GM13977 (cell line): ENCODE data around the gene ROR1.
"Not testable (repeated sequence)": the region's sequence is repeated elsewhere in the genome, so short reads cannot be mapped to it uniquely, and the experiment has no call there.

Source experiments
- DNase-seq: peaks from one replicate; pipeline ENCODE4 v3.0.0; 2012; ENCODE audit warnings: low spot score
- in situ Hi-C: fragments of 300-500 bp; cut with MboI; formaldehyde crosslinking; loops from one replicate; pipeline ENCODE4 v1.12.0; 2022; ENCODE audit warnings: low sequenced_read_pairs, low pct_unique_long_range_greater_than_20kb, mixed read lengths, inconsistent platforms; ENCODE audit not compliant: unreplicated experiment
- TF ChIP-seq, protein P1 (sequence below): IDR thresholded peaks from 2 replicates; pipeline ENCODE4 v1.5.1; 2012; ENCODE audit warnings: mild to moderate bottlenecking, control low read depth; ENCODE audit not compliant: insufficient read depth; ENCODE audit errors: extremely low read depth, missing control alignments

Gene ROR1

DNA sequence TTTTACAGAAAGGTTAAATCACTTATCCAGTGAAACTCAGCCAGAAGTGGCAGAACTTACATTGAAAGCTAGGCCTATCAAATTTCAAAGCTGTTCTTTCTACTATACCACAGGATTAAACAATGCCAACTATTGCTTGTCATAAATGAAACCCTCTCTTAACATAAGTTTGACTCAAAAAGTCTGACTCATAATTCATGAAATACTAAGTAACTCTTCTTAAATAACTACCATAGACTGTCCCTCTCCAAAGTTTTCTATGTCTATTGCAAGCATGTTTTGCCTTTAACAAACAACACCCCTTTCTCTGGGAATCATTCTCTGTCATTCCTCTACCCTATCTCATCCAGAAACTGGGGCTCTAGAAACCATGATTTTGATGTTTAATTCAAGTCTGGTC is 320.1 kb downstream of the ROR1 start:
- DNase-seq: no peak
- TF ChIP-seq, protein P1, sequence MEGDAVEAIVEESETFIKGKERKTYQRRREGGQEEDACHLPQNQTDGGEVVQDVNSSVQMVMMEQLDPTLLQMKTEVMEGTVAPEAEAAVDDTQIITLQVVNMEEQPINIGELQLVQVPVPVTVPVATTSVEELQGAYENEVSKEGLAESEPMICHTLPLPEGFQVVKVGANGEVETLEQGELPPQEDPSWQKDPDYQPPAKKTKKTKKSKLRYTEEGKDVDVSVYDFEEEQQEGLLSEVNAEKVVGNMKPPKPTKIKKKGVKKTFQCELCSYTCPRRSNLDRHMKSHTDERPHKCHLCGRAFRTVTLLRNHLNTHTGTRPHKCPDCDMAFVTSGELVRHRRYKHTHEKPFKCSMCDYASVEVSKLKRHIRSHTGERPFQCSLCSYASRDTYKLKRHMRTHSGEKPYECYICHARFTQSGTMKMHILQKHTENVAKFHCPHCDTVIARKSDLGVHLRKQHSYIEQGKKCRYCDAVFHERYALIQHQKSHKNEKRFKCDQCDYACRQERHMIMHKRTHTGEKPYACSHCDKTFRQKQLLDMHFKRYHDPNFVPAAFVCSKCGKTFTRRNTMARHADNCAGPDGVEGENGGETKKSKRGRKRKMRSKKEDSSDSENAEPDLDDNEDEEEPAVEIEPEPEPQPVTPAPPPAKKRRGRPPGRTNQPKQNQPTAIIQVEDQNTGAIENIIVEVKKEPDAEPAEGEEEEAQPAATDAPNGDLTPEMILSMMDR: no peak
- in situ Hi-C loops: no loop called here

GRCh38 chr1:64095832-64096231 is 322.0 kb downstream of the ROR1 start:
- DNase-seq: no peak
- TF ChIP-seq, protein P1: no peak
- in situ Hi-C loops: no loop called here

GRCh38 chr1:64097859-64098258 is 324.0 kb downstream of the ROR1 start:
- no peak for DNase-seq
- TF ChIP-seq, protein P1: no peak
- in situ Hi-C loops: no loop called here

DNA sequence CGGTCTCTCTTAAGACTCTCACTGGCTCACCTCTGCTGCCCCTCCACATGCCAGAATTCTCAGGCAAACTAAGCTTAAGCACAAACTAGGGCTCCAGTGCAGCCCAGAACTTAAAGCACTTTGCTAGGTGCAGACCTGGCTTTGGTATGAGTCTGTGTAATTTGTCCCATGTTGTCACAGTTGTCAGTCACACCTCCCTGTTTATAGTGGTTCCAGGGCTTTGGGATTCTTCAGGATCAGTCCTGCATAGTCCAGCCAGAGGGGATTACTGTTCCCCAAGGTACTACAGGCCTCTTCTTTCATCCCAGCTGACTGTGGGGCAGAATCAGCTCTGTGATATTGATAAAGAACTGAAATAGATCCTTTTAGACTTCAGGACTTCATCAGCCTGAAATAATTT is 324.6 kb downstream of the ROR1 start:
- no peak for DNase-seq
- in situ Hi-C loops: no loop called here
- TF ChIP-seq, protein P1: no peak

DNA sequence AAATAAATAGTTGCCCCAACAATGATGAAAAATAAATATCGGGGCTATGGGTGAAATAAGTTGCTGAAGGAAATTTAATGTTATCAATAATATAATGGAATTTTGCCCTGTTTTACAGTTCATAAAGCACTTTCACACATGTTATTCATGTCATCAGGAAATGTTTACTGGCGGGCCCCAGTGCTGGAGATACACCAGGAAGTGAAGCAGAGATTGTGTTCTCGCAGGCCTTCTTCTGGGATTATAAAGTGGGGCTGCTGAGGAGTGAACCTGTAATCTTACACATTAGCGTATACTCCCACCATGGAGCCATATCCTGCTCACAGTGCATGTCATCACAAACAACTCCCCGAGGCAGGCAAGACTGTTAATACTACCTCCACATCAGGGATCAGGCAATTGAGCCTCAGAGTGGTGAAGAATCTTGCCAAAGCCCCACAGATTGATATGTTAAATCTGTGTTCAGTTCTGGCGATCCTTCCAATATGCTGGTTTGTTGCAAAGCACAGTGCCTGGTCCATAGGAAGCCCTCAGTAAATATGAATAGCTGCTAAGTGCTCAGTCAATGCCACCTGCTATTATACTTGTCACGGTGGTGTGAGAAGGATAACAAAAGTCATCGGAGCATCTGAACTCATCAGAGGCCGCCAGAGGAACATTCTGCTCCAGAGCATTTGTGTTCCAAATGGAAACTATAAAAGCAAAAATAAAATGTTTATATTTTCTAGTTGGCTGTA is 325.2 kb downstream of the ROR1 start:
- in situ Hi-C loops: no loop called here
- TF ChIP-seq, protein P1: no peak
- no peak for DNase-seq

DNA sequence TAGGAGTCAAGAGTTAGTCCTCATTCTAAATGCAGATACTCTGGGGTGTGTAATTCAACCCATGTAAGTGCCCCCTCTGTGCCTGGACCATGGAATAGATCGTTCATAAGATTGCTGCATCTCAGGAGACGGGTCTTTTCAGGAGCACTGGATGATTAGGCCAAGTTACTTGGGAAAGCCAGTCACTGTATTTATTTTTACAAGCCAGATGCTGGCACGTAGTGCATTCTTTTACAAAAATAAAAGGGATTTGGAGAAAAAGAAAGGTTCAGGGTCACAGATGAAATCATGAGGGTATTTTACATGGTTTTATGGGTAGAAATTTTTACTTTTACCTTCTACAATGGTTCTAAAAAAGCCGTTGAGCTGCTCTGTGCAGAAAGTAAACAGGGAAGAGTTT is 327.0 kb downstream of the ROR1 start:
- in situ Hi-C loops: no loop called here
- no peak for DNase-seq

DNA sequence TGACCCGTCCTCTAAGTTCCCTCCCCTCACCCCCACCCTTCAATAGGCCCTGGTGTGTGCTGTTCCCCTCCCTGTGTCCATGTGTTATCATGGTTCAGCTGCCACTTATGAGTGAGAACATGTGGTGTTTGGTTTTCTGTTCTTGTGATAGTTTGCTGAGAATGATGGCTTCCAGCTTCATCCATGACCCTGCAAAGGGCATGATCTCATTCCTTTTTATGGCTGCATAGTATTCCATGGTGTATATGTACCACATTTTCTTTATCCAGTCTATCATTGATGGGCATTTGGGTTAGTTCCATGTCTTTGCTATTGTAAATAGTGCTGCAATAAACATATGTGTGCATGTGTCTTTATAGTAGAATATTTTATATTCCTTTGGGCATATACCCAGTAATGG is 330.8 kb downstream of the ROR1 start:
- DNase-seq, in situ Hi-C loops: not testable (repeated sequence)

More for the DNA sequence above, 327.0 kb downstream of the ROR1 start:
- TF ChIP-seq, protein P1: no peak
